B cell (primary cell): ENCODE data around the gene OR14J1.

Experiments used
- CTCF ChIP-seq: fragments of 200-600 bp; IDR thresholded peaks from one replicate; pipeline ENCODE4 v1.8.0; 2022; ENCODE audit warnings: antibody characterized with exemption, mild to moderate bottlenecking
- EZH2 ChIP-seq: IDR thresholded peaks from 2 replicates; pipeline ENCODE4 v1.6.1; 2012; ENCODE audit warnings: borderline replicate concordance, low read depth, mild to moderate bottlenecking, moderate library complexity, low read length; ENCODE audit not compliant: insufficient read depth, poor library complexity, severe bottlenecking

DNA sequence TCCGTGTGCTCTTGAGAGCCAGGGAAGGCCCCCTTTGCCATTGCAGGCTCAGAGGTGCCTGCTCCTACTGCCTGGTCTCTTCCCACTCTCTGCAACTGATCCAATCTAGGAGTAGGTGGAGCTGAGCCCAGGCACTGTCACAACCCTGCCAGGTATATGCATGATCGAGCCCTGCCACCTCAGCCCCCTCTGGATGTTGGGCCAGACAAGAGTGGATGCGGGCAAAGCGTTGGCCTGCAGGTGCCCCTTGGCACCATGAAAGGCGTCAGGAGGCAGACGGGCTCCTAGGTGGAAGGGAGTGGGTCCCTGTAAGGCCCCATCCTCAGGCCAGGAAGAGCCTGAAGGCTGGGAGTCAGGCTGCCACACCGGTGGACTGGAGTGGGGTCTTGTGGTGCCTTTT is 5.9 kb upstream of the OR14J1 start:
- no peak for TF ChIP-seq CTCF
- TF ChIP-seq EZH2: no peak
